Hindlimb muscle (tissue), 1 donor: ENCODE results near the gene MAP3K12. TPM values are rescaled to one million over a fixed set of nuclear protein-coding genes. Genes with fewer than 3 reads are reported as not detected.
A peak's percentile ranks its signal among the peaks of the same experiment; 100 is the strongest.
"Not testable (repeated sequence)": the region's sequence is repeated elsewhere in the genome, so short reads cannot be mapped to it uniquely, and the experiment has no call there.

ENCODE experiments used
- DNase-seq: peaks from one replicate; pipeline ENCODE4 v3.0.0-alpha.2; 2013
- polyA plus RNA-seq: library from polyadenylated mRNA; unstranded; fragments of 120-200 nt; gene quantifications from one replicate; pipeline ENCODE4 v1.2.1, GENCODE V29; 2013; ENCODE audit not compliant: insufficient read length

Gene MAP3K12
- polyA plus RNA-seq = 18.4 TPM

GRCh38 chr12:53499266-53500141 is at the start of gene MAP3K12:
Gene MAP3K12 (minus strand): TSS chr12:53499458. CDS start chr12:53487391, 12,067 bp downstream.
- peak; percentile 79 for DNase-seq

DNA sequence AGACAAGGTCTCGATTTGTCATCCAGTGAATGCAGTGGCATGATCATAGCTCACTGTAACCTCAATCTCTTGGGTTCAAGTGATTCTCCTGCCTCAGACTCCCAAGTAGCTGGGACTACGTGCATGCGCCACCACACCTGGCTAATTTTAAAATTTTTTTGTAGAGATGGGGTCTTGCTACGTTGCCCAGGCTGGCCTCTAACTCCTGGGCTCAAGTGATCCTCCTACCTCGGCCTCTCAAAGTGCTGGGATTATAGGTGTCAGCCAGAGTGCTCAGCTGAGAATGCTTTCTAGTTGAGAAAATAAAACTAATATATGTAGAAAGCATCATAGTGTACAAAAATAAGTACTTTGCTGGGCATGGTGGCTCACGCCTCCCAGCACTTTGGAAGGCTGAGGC is 49.1 kb upstream of the MAP3K12 start:
- DNase-seq = not testable (repeated sequence)

GRCh38 chr12:53543539-53543938 is 44.3 kb upstream of the MAP3K12 start:
- peak; percentile 66 for DNase-seq

GRCh38 chr12:53539526-53539925 is 40.3 kb upstream of the MAP3K12 start:
- no peak for DNase-seq

GRCh38 chr12:53538209-53538689 is 39.0 kb upstream of the MAP3K12 start:
- no peak for DNase-seq

GRCh38 chr12:53536962-53537361 is 37.7 kb upstream of the MAP3K12 start:
- DNase-seq = no peak

- no peak for DNase-seq
Observed at GRCh38 chr12:53533471-53533870, 34.2 kb upstream of the MAP3K12 start.

DNA sequence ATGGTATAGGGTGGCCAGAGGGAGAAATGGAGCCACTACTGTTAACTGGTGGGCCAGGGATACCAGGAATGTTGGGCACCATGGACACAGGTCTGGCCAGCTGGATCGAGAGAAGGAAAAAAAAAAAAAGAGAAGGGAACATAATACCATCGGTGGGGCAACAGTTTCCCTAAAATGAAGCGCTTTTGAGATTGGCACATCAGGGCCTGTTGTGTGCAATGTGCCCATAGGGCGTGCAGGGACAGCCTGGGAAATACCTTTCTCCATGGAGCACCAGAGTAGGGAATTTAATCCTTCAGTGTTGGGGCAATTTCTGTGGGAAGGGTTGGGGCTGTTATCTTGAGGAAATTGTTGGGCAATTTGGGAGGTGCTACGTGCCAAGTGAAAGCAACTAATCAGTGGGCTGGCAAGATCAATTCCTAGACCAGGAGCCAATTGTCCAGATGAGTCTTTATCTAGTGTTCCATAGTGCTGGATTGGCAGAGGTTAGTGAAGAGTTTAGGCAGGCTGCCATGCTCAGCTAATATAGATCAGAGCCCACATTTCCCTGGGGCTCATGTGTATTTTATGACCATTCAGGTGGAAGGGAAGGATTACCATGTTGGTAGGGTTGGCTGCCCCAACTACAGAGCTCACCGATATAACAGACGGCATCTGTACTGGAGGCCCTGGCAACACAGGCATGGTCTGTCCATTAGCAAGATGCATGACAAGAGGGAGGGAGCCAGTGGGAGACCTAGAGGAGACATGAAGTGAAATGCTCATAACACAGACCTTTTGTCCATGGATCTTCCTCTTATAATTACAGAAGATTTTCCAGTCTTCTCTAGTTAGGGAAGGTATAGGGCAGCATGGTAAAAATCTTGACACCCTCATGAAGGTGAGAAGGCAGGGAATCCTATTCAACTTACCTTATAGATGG is 33.5 kb upstream of the MAP3K12 start:
- no peak for DNase-seq

- no peak for DNase-seq
Observed at GRCh38 chr12:53532021-53532420, 32.8 kb upstream of the MAP3K12 start.

- no peak for DNase-seq
Observed at GRCh38 chr12:53530920-53531319, 31.7 kb upstream of the MAP3K12 start.

DNA sequence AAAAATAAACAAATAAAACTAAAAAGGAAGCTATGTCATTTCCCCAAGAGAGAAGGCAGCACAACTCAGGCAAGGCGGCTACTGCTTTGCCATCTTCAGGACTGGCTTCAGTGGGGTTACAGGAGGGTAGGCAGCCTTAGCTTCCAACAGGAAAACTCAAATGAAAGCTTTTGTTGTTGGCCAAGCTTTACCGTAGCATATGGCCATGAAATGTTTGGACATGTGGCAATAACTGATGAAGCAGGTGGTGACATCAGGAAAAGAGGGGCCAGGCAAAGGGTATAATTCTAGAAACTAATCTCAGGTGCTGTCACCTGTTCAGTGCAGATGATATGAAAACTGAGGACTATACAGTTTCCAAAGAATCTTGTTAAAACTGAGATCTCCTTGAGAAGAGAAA is 30.8 kb upstream of the MAP3K12 start:
- DNase-seq = no peak

- DNase-seq = no peak
Observed at GRCh38 chr12:53524476-53524875, 25.2 kb upstream of the MAP3K12 start.

DNA sequence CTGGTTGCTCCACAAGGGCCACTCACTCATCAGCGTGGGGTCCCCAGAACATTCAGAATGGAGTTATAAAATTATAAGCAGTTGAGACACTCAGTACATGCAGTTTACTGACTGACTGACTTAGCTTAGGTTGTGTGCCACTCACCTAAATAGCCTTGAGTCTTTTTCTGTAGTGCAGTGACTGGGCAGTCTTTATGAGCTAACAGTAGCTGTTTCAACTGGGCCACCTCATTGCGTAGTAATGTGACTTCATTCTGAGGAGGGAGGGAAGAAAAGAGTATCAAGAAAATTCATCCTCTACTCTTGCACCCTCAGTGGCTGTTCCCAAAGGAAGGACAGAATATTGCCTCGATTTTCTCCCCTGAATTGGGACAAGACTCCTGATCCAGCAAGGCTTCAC is 23.9 kb upstream of the MAP3K12 start:
- DNase-seq = no peak

DNA sequence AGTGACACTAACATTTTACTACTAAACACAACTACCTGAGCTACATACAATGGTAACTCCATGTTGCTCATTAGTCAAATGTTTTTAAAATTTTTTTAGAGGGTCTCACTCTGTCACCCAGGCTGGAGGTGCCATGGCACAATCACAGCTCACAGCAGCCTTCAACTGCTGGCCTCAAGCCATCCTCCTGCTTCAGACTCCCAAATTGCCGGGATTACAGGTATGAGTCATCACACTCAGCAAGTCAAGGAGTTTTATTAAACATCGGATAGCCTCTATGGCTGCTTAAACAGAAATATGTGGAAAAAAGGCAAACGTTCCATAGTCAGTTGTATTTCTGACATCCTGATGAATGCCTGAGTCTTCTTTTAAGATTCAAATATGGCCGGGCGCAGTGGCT is 19.1 kb upstream of the MAP3K12 start:
- no peak for DNase-seq

GRCh38 chr12:53516758-53517455 is 17.6 kb upstream of the MAP3K12 start:
- DNase-seq = no peak

- DNase-seq = no peak
Observed at GRCh38 chr12:53515291-53515680, 16.0 kb upstream of the MAP3K12 start.

- no peak for DNase-seq
Observed at GRCh38 chr12:53514628-53515290, 15.5 kb upstream of the MAP3K12 start.

DNA sequence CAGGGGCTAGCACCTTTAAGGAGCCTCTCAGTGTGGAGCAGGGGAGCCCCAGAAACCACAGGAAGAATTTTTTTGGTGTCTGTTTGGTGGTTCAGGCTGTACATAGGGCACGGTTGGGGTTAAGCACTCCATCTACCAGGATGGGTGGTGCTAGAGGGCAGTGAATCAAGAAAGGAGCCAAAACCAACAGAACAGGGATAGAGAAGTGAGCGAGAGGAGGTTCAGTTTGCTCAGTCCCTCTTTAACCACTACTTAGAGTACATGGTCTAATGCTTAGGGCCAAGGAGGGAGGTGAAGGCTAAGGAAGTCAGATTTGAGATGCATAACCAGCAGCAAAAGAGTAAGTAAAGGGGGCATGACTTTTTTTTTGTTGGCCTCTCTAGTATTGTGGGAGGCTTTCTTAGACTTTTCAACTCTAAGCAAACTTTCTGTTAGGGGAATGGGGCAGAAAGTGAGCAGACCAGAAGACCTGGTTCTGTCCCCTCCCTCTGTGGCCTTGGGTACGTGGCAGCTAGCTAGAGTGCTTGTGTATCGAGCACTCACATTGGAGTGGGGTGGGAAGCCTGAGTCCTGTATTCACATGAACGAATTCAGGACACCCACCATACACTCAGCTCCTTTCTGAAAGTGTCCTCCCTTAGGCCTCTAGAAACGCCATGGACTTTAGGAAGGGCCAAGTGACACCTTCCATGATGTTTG is 14.6 kb upstream of the MAP3K12 start:
- DNase-seq = no peak

- DNase-seq = no peak
Observed at GRCh38 chr12:53510181-53510812, 11.0 kb upstream of the MAP3K12 start.

DNA sequence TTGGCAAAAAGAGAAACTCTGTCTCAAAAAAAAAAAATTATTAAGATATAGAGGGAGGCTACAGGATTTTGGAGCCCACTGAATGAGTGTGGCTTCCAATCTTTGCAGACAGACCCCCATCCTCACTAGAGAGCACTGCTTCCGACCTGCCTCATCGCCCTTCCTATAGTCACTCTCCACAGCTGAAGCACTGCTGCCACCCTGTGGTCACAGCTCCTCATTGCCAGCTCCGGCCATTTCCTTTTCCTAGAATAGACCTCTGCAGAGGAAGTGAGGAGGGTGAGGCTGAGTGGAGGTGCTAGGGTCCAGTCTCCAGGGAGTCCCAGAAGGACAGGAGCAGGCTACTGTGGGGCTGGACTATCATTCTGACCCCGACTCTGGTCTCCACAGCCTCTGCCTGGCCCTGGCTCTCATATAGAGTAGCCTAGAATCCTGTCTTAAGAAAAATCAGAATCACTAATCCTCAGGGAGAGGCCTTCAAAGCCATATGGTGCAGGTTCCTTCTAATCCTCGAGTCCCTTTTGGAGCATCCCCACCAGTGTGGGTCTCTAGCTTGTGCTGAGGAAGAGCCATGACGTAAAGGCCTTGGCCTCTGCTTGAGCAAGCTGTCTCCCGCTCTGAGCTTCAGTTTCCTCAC is 9.4 kb upstream of the MAP3K12 start:
- peak; percentile 82 for DNase-seq

DNA sequence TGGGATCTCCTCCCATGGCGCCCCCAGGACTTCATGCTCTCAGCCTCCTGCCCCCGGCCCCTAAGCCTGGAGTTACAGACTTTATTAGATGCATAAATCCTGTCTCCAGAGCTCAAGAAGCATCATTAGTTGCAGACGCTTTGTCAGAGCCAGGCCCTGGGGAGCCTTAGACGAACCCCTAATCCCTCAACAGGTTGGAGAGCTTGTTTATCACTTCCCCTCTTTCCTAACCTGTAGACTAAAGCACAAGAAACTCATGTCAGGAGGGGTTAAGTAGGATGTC is 8.3 kb upstream of the MAP3K12 start:
- no peak for DNase-seq
